K562 (cell line): ENCODE results near the gene PNRC1. TPM values are rescaled to one million over a fixed set of nuclear protein-coding genes. Genes with fewer than 3 reads are reported as not detected.

Source experiments
- ATAC-seq: fragments of 200-7000 bp; cut with Tn5 transposase; 3 replicates; pipeline ENCODE4 v1.9.1; 2020; ENCODE audit warnings: moderate library complexity
- BruUV-seq: library from RNA; stranded (reverse); fragments of 400-500 nt; replicated peaks from 2 replicates; lab custom pipeline; 2021; lab: Mats Ljungman, UMichigan
- CTCF ChIA-PET: fragments of 300-600 bp; formaldehyde crosslinking; extraction: SDS; loops from one replicate; lab custom pipeline; 2021; ENCODE audit warnings: low intra/inter-chr PET ratio; lab: Yijun Ruan, JAX
- POLR2A ChIA-PET: fragments of 300-600, 350-650 bp; sonication (Branson Sonifier 250); formaldehyde crosslinking; extraction: SDS; loops from one replicate; lab custom pipeline; 2021; ENCODE audit warnings: antibody characterized with exemption, inconsistent platforms; lab: Yijun Ruan, JAX
- DNase-seq, 4 experiments: peaks; one replicate each; pipeline versions ENCODE4 v3.0.0 to v3.0.0-alpha.2; 2011 to 2018; ENCODE audit warnings: low spot score in 3 of 4, mixed read lengths in 3 of 4; ENCODE audit errors: extremely low read depth in 1 of 4
- FAIRE-seq: peaks from 2 replicates; lab custom pipeline; 2011; peaks lifted over from hg19 to GRCh38; lab: Jason Lieb, UNC
- H2AFZ ChIP-seq: 2 replicates; pipeline ENCODE4 v1.6.0; 2011; ENCODE audit warnings: low read depth, low read length, control low read depth, inconsistent platforms
- H3K27ac ChIP-seq: fragments of 200-600 bp; 3 replicates; pipeline ENCODE4 v1.8.0; 2011; ENCODE audit warnings: low read depth, mild to moderate bottlenecking, control low read depth, inconsistent platforms, low read length, moderate library complexity, mixed read lengths; ENCODE audit errors: extremely low read depth
- H3K27me3 ChIP-seq, 2 experiments: fragments of 300-600 bp in 1 of 2; 2 replicates in 1 of 2; 3 replicates in 1 of 2; pipeline versions ENCODE4 v1.6.0 to v1.8.0; 2011; ENCODE audit warnings: inconsistent platforms in 2 of 2, low read length in 2 of 2, mild to moderate bottlenecking in 1 of 2, mixed read lengths in 1 of 2, moderate library complexity in 1 of 2; ENCODE audit not compliant: control insufficient read depth in 2 of 2, insufficient read depth in 2 of 2
- H3K36me3 ChIP-seq: fragments of 300-600 bp; 3 replicates; pipeline ENCODE4 v1.8.0; 2011; ENCODE audit warnings: mild to moderate bottlenecking, low read length, inconsistent platforms; ENCODE audit not compliant: control insufficient read depth, insufficient read depth
- H3K4me1 ChIP-seq, 2 experiments: fragments of 200-600 bp in 1 of 2; replicated peaks in 1 of 2; 2 replicates in 1 of 2; 3 replicates in 1 of 2; pipeline versions ENCODE4 v1.5.1 to v1.8.0; 2011; ENCODE audit warnings: inconsistent platforms in 2 of 2, low read length in 2 of 2, mild to moderate bottlenecking in 1 of 2, mixed read lengths in 1 of 2, moderate library complexity in 1 of 2; ENCODE audit not compliant: control insufficient read depth in 2 of 2, insufficient read depth in 2 of 2
- H3K4me2 ChIP-seq: 2 replicates; pipeline ENCODE4 v1.6.1; 2011; ENCODE audit warnings: low read length, control low read depth, inconsistent platforms, mixed read lengths; ENCODE audit not compliant: insufficient read depth
- H3K4me3 ChIP-seq: fragments of 200-600 bp; sonication (generic), shearing (Covaris generic); 2 replicates; pipeline ENCODE4 v1.5.1; 2016; ENCODE audit warnings: control low read depth, inconsistent platforms
- H3K79me2 ChIP-seq: fragments of 200-600 bp; 3 replicates; pipeline ENCODE4 v1.8.0; 2011; ENCODE audit warnings: low read length, inconsistent platforms; ENCODE audit not compliant: control insufficient read depth, insufficient read depth
- H3K9ac ChIP-seq, 2 experiments: 2 replicates each; pipeline versions ENCODE4 v1.6.0 to v1.6.1; 2011; ENCODE audit warnings: low read depth in 2 of 2, low read length in 2 of 2, control low read depth in 1 of 2, inconsistent platforms in 1 of 2, mild to moderate bottlenecking in 1 of 2, mixed read lengths in 1 of 2; ENCODE audit not compliant: insufficient read depth in 1 of 2
- H3K9me1 ChIP-seq: one replicate; pipeline ENCODE4 v1.6.0; 2011; ENCODE audit warnings: inconsistent platforms, mild to moderate bottlenecking, low read length, moderate library complexity; ENCODE audit not compliant: control insufficient read depth, insufficient read depth
- H3K9me3 ChIP-seq: replicated peaks from 2 replicates; pipeline ENCODE4 v1.5.1; 2011; ENCODE audit warnings: low read depth, low read length, inconsistent platforms; ENCODE audit not compliant: control insufficient read depth, insufficient read depth
- H4K20me1 ChIP-seq: replicated peaks from 2 replicates; pipeline ENCODE4 v1.6.1; 2011; ENCODE audit warnings: low read length, inconsistent platforms, mixed read lengths; ENCODE audit not compliant: control insufficient read depth, insufficient read depth
- ATF1 ChIP-seq, 2 experiments: fragments of 450-650 bp in 1 of 2; IDR thresholded peaks; 2 replicates each; pipeline ENCODE4 v1.6.1; 2016; ENCODE audit warnings: missing compliant biosample characterization in 1 of 2, missing genetic modification characterization in 1 of 2
- HDAC1 ChIP-seq, 2 experiments: fragments of 450-650 bp; IDR thresholded peaks; 2 replicates each; pipeline ENCODE4 v1.6.1; 2016 to 2017; ENCODE audit warnings: inconsistent platforms in 1 of 2, mild to moderate bottlenecking in 1 of 2, moderate library complexity in 1 of 2
- RCOR1 ChIP-seq, 2 experiments: IDR thresholded peaks; 2 replicates each; pipeline ENCODE4 v1.6.1; 2012; ENCODE audit warnings: low read depth in 2 of 2, low read length in 2 of 2, borderline replicate concordance in 1 of 2, improper control_type of control experiment in 1 of 2
- WGBS: fragments of 100-300 bp; shearing (Covaris generic); methylation state at CpG from one replicate; pipeline ENCODE4 v1.1.6; 2016; ENCODE audit warnings: low coverage, mixed read lengths; ENCODE audit not compliant: insufficient coverage; ENCODE audit errors: missing lambda C conversion rate; 5-methylcytosine and 5-hydroxymethylcytosine counted together
- in situ Hi-C: fragments of 300-500 bp; cut with MboI; formaldehyde crosslinking; loops from 4 replicates; pipeline ENCODE4 v1.15.0; 2018; ENCODE audit warnings: inconsistent platforms, mixed read lengths
- intact Hi-C: fragments of 100-400 bp; cut with micrococcal nuclease; formaldehyde crosslinking; loops from 2 replicates; pipeline ENCODE4 v1.14.2; 2022
- polyA plus RNA-seq, 8 experiments: library from polyadenylated mRNA; depleted of rRNA in 4 of 8; stranded (reverse) in 5 of 8; unstranded in 3 of 8; fragments of >200 nt; fragmentation: Nextera tagmentation in 2 of 8; fragmentation: Illumina TruSeq in 1 of 8; extraction: Ambion mirVana in 2 of 8; extraction: Trizol in 1 of 8; gene quantifications; 2 replicates each; pipeline versions ENCODE4 v1.2.1 to v1.2.3, GENCODE V29; 2011 to 2014; ENCODE audit warnings: inconsistent platforms in 1 of 8, missing spikeins in 1 of 8
- total RNA-seq, 7 experiments: library from RNA; depleted of rRNA in 6 of 7; stranded (reverse); fragments of >200 nt in 6 of 7; fragmentation: Illumina TruSeq in 2 of 7; extraction: Trizol in 2 of 7; gene quantifications; 2 replicates each; pipeline versions ENCODE4 v1.2.1 to v1.2.3, GENCODE V29; 2011 to 2021; ENCODE audit warnings: low replicate concordance in 1 of 7
- TF ChIP-seq, protein P1 (sequence below): fragments of 250-450 bp; sonication (Bioruptor Pico); IDR thresholded peaks from 2 replicates; pipeline ENCODE4 v1.4.0; 2020; ENCODE audit warnings: mild to moderate bottlenecking
- TF ChIP-seq, protein P2 (sequence below): fragments of 250-450 bp; sonication (Bioruptor Pico); IDR thresholded peaks from 2 replicates; pipeline ENCODE4 v1.8.0; 2022; ENCODE audit warnings: moderate library complexity, mild to moderate bottlenecking, inconsistent platforms

The PNRC1 gene
- total and polyA plus RNA-seq, 9 of the 15 experiments (the other 6 are each of a cell fraction or from before 2014, with no cell fraction given): 1.2 to 10.8 (median 6.5) TPM

DNA sequence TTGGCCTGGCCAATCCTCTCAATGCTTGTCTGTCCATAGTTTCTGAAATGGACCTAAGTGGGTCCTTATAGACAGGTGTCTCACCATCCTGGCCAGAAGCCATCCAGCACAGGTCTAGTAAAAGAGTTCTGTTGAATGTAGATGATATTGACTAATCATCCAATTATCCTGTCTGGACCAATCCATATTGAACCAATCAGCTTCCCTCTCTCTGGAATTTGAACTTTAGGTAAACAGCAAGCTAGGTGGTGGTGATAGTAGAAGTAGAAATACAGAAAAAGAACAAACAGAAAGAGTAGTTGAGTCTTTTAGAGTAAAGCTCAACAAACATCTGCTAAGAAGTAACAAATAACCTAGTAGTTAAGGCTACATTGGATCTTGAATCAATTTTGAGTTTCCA lies 9.5 kb upstream of the PNRC1 start (continued):
- no peak for TF ChIP-seq ATF1 (CRISPR knock-in tag; IDR thresholded peaks at IDR 0.05)
- TF ChIP-seq ATF1 (tag; IDR thresholded peaks at IDR 0.05): no peak
- TF ChIP-seq, protein P1, sequence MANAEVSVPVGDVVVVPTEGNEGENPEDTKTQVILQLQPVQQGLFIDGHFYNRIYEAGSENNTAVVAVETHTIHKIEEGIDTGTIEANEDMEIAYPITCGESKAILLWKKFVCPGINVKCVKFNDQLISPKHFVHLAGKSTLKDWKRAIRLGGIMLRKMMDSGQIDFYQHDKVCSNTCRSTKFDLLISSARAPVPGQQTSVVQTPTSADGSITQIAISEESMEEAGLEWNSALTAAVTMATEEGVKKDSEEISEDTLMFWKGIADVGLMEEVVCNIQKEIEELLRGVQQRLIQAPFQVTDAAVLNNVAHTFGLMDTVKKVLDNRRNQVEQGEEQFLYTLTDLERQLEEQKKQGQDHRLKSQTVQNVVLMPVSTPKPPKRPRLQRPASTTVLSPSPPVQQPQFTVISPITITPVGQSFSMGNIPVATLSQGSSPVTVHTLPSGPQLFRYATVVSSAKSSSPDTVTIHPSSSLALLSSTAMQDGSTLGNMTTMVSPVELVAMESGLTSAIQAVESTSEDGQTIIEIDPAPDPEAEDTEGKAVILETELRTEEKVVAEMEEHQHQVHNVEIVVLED (CRISPR knock-in tag): no peak
- TF ChIP-seq, protein P2, sequence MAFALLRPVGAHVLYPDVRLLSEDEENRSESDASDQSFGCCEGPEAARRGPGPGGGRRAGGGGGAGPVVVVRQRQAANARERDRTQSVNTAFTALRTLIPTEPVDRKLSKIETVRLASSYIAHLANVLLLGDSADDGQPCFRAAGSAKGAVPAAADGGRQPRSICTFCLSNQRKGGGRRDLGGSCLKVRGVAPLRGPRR: no peak
- no peak for TF ChIP-seq HDAC1 (IDR thresholded peaks at IDR 0.05)
- TF ChIP-seq RCOR1 (IDR thresholded peaks at IDR 0.05; ENCODE audit: borderline replicate concordance in 1 of 2, low read depth in 2 of 2, low read length in 2 of 2): no peak

DNA sequence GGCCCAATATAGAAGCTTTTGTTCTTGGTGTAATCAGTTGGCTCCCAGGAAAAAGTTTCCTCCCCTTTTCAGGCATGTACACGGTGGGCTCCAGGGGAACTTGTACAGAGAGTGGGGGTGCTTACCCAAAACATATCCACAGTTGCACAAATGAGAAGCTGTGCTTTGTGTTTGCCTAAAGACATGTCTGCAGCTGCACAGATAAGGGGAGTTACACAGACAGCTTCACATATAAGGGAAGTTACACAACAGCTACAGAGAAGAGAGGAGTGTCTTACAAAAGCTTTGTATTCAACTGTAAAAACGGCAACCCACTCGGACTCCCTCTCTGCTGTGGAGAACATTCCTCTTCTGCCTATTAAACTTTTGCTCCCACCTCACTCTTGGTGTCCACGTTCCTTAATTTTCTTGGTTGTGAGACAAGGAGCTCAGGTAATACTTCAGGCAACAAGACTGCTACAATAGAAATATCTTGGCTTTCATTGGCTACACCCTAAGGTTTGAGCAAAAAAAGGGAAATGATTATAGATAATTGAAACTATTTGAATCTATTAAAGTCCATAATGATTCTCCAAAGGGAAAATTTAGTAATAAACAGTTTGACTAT lies 7.4 kb upstream of the PNRC1 start:
- Histone ChIP-seq H3K9me3 (no peaks in the 10 kb centered on the region), H3K79me2 (no peaks in the 10 kb centered on the region), H3K27ac (peak overlapping the region; percentile 74; the same call in 2 of the 3 replicates), H3K4me1 (peaks cover 0 to 18% of the 10 kb centered on the region in 2 experiments; a peak in 3 of 5 replicates), H3K36me3 (no peaks in the 10 kb centered on the region), H3K27me3 (no peaks in the 10 kb centered on the region), H3K9ac (peak overlapping the region in 1 of 2 experiments; percentile 30; a peak in 1 of 4 replicates), H2AFZ (peak overlapping the region; percentile 86), H3K4me3 (no peak overlapping the region), H4K20me1 (no peaks in the 10 kb centered on the region), H3K9me1 (no peaks in the 10 kb centered on the region), H3K4me2 (peak overlapping the region; percentile 57)
- POLR2A ChIA-PET: interaction anchor here (0.6 to 1.7 kb wide), 7 partner anchors 10 to 188 kb away, joined by 3 to 9 read pairs (median 3); no protein-coding TSS in a partner anchor
- in situ Hi-C loops: no loop called here
- 0% methylated on average over 4 of the region's 4 CpGs for WGBS
- CTCF ChIA-PET: no interaction called here
- peak; percentile 96 for FAIRE-seq
- ATAC-seq: peak; percentile 92
- peak in 2 of 4 experiments; percentile 51 to 78 for DNase-seq
- intact Hi-C loops: loop anchor here (2.0 kb wide), 1 partner anchor 38 kb away; no protein-coding TSS in a partner anchor
- no TSS peak for BruUV-seq
